Measurements from ENCODE around the gene HSD17B8.

The HSD17B8 gene

DNA sequence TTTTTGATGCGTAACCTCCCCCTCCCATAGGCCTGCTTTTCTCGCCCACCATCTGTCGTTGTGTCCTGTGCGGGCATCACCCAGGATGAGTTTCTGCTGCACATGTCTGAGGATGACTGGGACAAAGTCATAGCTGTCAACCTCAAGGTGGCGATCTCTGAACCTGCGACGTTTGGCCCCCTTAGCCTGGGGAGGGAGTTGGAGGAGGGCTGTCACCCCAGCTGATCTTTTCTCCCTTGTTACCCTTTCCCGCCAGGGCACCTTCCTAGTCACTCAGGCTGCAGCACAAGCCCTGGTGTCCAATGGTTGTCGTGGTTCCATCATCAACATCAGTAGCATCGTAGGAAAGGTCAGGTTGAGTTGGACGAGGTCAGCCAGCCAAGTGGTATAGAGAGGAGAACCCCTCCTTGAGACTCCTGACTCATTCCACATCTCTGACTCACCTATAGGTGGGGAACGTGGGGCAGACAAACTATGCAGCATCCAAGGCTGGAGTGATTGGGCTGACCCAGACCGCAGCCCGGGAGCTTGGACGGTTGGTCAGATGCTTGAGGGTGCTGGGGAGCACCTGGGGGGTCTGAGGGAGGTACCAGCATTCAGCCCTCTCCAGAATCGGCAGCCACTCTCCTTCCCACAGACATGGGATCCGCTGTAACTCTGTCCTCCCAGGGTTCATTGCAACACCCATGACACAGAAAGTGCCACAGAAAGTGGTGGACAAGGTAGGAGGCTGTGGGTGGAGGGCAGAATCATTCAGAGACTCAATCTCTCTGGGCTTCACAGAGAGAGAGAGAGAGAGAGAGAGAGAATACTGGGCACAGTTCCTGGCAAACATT is 954 bp downstream of the HSD17B8 start:
- Histone ChIP-seq H3K27me3 (ENCODE audit: insufficient read depth, poor library complexity, severe bottlenecking) (no peaks in the 10 kb centered on the region), H3K4me3 (replicated peaks; ENCODE audit: insufficient read depth, low read length) (no peak overlapping the region), H3K27ac (replicated peaks) (no peak overlapping the region)
- no peak for DNase-seq (ENCODE audit: low read depth in 1 of 2, low spot score in 1 of 2)
- 0 out of 2 replicates have a peak, but pooled peaks have one; percentile 37 for TF ChIP-seq POLR2AphosphoS5 (IDR thresholded peaks at IDR 0.05; ENCODE audit: low read depth)
- TF ChIP-seq, protein P1, sequence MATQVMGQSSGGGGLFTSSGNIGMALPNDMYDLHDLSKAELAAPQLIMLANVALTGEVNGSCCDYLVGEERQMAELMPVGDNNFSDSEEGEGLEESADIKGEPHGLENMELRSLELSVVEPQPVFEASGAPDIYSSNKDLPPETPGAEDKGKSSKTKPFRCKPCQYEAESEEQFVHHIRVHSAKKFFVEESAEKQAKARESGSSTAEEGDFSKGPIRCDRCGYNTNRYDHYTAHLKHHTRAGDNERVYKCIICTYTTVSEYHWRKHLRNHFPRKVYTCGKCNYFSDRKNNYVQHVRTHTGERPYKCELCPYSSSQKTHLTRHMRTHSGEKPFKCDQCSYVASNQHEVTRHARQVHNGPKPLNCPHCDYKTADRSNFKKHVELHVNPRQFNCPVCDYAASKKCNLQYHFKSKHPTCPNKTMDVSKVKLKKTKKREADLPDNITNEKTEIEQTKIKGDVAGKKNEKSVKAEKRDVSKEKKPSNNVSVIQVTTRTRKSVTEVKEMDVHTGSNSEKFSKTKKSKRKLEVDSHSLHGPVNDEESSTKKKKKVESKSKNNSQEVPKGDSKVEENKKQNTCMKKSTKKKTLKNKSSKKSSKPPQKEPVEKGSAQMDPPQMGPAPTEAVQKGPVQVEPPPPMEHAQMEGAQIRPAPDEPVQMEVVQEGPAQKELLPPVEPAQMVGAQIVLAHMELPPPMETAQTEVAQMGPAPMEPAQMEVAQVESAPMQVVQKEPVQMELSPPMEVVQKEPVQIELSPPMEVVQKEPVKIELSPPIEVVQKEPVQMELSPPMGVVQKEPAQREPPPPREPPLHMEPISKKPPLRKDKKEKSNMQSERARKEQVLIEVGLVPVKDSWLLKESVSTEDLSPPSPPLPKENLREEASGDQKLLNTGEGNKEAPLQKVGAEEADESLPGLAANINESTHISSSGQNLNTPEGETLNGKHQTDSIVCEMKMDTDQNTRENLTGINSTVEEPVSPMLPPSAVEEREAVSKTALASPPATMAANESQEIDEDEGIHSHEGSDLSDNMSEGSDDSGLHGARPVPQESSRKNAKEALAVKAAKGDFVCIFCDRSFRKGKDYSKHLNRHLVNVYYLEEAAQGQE (IDR thresholded peaks at IDR 0.05; ENCODE audit: insufficient replicate concordance, low read depth): no peak

GRCh38 chr6:33206027-33206863 is 1.8 kb downstream of the HSD17B8 start:
- no peak for TF ChIP-seq GABPA (IDR thresholded peaks at IDR 0.05; ENCODE audit: low read depth)
- TF ChIP-seq POLR2AphosphoS5 (IDR thresholded peaks at IDR 0.05; ENCODE audit: low read depth): no peak
- no peak for TF ChIP-seq SPI1 (IDR thresholded peaks at IDR 0.05; ENCODE audit: borderline replicate concordance, low read depth)
- TF ChIP-seq, protein P1 (IDR thresholded peaks at IDR 0.05; ENCODE audit: insufficient replicate concordance, low read depth): no peak
- TF ChIP-seq, protein P2, sequence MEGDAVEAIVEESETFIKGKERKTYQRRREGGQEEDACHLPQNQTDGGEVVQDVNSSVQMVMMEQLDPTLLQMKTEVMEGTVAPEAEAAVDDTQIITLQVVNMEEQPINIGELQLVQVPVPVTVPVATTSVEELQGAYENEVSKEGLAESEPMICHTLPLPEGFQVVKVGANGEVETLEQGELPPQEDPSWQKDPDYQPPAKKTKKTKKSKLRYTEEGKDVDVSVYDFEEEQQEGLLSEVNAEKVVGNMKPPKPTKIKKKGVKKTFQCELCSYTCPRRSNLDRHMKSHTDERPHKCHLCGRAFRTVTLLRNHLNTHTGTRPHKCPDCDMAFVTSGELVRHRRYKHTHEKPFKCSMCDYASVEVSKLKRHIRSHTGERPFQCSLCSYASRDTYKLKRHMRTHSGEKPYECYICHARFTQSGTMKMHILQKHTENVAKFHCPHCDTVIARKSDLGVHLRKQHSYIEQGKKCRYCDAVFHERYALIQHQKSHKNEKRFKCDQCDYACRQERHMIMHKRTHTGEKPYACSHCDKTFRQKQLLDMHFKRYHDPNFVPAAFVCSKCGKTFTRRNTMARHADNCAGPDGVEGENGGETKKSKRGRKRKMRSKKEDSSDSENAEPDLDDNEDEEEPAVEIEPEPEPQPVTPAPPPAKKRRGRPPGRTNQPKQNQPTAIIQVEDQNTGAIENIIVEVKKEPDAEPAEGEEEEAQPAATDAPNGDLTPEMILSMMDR (IDR thresholded peaks at IDR 0.05; ENCODE audit: insufficient read depth, low read length): no peak
- Histone ChIP-seq H3K27me3 (ENCODE audit: insufficient read depth, poor library complexity, severe bottlenecking) (no peaks in the 10 kb centered on the region), H3K4me3 (replicated peaks; ENCODE audit: insufficient read depth, low read length) (no peak overlapping the region), H3K27ac (replicated peaks) (no peak overlapping the region)
- DNase-seq (ENCODE audit: low read depth in 1 of 2, low spot score in 1 of 2): no peak

DNA sequence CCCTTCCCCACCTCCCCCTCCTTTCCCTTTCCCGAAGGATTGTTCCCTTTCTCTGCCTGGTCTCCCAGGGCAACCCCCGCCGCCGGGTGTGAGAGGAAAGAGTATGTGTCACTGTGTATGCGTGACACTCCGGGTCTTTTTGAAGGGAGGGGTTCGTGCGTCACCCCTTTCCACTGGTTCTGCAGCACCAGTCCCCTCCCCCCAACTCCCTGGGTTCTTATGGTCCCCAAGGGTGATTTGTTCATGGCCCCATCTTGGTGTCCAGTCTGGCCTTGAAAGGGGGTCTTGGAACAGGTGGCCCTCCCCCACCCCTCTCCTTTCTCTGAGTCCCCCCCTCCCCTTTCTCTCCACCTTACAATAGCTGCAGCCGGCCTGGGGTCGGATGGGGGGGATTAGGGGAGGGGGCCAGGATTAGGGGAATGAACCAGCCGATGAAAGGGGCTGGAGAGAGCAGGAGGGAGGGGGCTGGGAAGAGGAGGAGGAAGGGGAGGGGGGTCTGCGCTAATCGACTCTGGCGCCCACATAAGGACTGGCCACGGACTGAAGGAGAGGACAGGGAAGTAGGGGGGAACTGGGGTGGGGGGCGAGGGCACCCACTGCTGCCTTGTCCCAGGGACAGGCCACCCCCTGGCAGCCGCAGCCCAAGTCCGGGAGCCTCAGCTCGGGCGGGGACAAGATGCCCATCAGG is 2.6 kb downstream of the HSD17B8 start:
- H3K27ac ChIP-seq (replicated peaks): no peak overlapping the region
- no peak for DNase-seq (ENCODE audit: low read depth in 1 of 2, low spot score in 1 of 2)
- H3K4me3 ChIP-seq (replicated peaks; ENCODE audit: insufficient read depth, low read length): peak overlapping the region; percentile 80
- H3K27me3 ChIP-seq (ENCODE audit: insufficient read depth, poor library complexity, severe bottlenecking): no peaks in the 10 kb centered on the region
- TF ChIP-seq POLR2AphosphoS5 (IDR thresholded peaks at IDR 0.05; ENCODE audit: low read depth) (no peak), SPI1 (IDR thresholded peaks at IDR 0.05; ENCODE audit: borderline replicate concordance, low read depth) (no peak), GABPA (IDR thresholded peaks at IDR 0.05; ENCODE audit: low read depth) (no peak)
- TF ChIP-seq, protein P2 (IDR thresholded peaks at IDR 0.05; ENCODE audit: insufficient read depth, low read length): no peak
- TF ChIP-seq, protein P1 (IDR thresholded peaks at IDR 0.05; ENCODE audit: insufficient replicate concordance, low read depth): no peak
